ENCODE results near the gene DIP2C.

DNA sequence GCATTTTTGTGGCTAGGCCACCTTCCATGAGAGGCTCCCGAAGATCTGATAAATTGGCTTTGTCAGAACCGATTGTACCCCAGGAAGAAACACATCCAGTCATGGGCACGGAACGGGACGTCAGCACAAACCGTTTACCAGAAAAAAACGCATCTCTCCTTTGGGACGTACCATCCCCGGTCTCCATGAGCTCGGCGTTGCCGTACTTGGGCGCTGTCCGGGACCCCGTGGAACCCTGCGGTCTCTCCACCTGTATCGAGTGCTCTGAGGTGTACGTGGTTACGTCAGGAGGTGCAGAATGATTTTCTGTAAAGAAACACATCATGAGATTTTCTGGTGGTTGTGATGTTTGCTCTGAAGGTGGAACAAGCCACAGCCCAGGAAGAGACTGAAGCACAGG, 270.6 kb downstream of the DIP2C start:
- no peak for TF ChIP-seq POLR2A (IDR thresholded peaks at IDR 0.05)
- TF ChIP-seq, protein P1, sequence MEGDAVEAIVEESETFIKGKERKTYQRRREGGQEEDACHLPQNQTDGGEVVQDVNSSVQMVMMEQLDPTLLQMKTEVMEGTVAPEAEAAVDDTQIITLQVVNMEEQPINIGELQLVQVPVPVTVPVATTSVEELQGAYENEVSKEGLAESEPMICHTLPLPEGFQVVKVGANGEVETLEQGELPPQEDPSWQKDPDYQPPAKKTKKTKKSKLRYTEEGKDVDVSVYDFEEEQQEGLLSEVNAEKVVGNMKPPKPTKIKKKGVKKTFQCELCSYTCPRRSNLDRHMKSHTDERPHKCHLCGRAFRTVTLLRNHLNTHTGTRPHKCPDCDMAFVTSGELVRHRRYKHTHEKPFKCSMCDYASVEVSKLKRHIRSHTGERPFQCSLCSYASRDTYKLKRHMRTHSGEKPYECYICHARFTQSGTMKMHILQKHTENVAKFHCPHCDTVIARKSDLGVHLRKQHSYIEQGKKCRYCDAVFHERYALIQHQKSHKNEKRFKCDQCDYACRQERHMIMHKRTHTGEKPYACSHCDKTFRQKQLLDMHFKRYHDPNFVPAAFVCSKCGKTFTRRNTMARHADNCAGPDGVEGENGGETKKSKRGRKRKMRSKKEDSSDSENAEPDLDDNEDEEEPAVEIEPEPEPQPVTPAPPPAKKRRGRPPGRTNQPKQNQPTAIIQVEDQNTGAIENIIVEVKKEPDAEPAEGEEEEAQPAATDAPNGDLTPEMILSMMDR (IDR thresholded peaks at IDR 0.05): no peak
